Testis (tissue), 5 donors: ENCODE data around the gene BICC1. TPM values are rescaled to one million over a fixed set of nuclear protein-coding genes. Genes with fewer than 3 reads are reported as not detected.

Experiments
- DNase-seq: peaks from one replicate; pipeline ENCODE4 v3.0.0-alpha.2; 2019
- H3K27ac ChIP-seq, 2 donors: fragments of 200-600 bp; sonication (generic); one replicate each; pipeline ENCODE4 v1.5.1; 2019
- H3K27me3 ChIP-seq: fragments of 200-600 bp; sonication (generic); one replicate; pipeline ENCODE4 v1.5.1; 2019
- H3K36me3 ChIP-seq: fragments of 200-600 bp; sonication (generic); one replicate; pipeline ENCODE4 v1.5.1; 2017; ENCODE audit warnings: low read depth; ENCODE audit errors: missing control alignments
- H3K4me1 ChIP-seq: fragments of 200-600 bp; sonication (generic); one replicate; pipeline ENCODE4 v1.5.1; 2019
- H3K4me3 ChIP-seq, 2 donors: fragments of 200-600 bp; sonication (generic); one replicate each; pipeline ENCODE4 v1.5.1; 2017 to 2019
- H3K9me3 ChIP-seq: fragments of 200-600 bp; sonication (generic); one replicate; pipeline ENCODE4 v1.5.1; 2017
- CTCF ChIP-seq, 3 experiments: fragments of 450-650 bp in 2 of 3; fragments of 200-600 bp in 1 of 3; sonication (generic) in 1 of 3; IDR thresholded peaks; one replicate each; pipeline ENCODE4 v1.5.1; 2016 to 2019; ENCODE audit warnings: antibody characterized with exemption in 3 of 3, mild to moderate bottlenecking in 2 of 3, moderate library complexity in 1 of 3
- POLR2A ChIP-seq: fragments of 450-650 bp; IDR thresholded peaks from one replicate; pipeline ENCODE4 v1.6.1; 2017; ENCODE audit warnings: antibody characterized with exemption, mild to moderate bottlenecking, moderate library complexity
- WGBS, 2 donors: methylation state at CpG; one replicate each; pipeline ENCODE4 v1.1.5; 2018; 5-methylcytosine and 5-hydroxymethylcytosine counted together
- intact Hi-C: fragments of 100-400 bp; cut with DNase I; formaldehyde crosslinking; loops from one replicate; pipeline ENCODE4 v1.15.1; 2023; ENCODE audit warnings: low total_unique reads
- long read RNA-seq, 2 donors: transcript quantifications; one replicate each; lab custom pipeline, GENCODE V29; 2026
- polyA plus RNA-seq: library from polyadenylated mRNA; stranded (reverse); fragments of 350-450 nt; fragmentation: Illumina TruSeq; extraction: RNeasy Lipid Tissue Mini Kit (QIAGEN cat#74804); gene quantifications from one replicate; pipeline ENCODE4 v1.2.3, GENCODE V29; 2014; ENCODE audit warnings: low read depth, low replicate concordance; ENCODE audit not compliant: insufficient read depth
- total RNA-seq, 2 donors: library from RNA; depleted of rRNA; stranded (reverse); fragments of >200 nt; gene quantifications; one replicate each; pipeline ENCODE4 v1.2.3, GENCODE V29; 2016

Gene BICC1
- total RNA-seq: 10 to 100 TPM in 1 of 2 donors, 1 to 10 TPM in 1; 10.0 to 14.1 TPM
- polyA plus RNA-seq: 8.7 TPM
- long read RNA-seq, donor 1, full-length matches to known transcripts: 1 of 24 reads
- long read RNA-seq, donor 1, partial matches to known transcripts: 23 of 24 reads
- long read RNA-seq, donor 1, other reads (novel, unspliced or antisense): 0 of 24 reads
- long read RNA-seq, donor 2: 0 reads

- peaks cover 6% of the 10 kb centered on the region for H3K4me1 ChIP-seq
- DNase-seq: peak; percentile 72
- H3K27me3 ChIP-seq: no peaks in the 10 kb centered on the region
- WGBS, 2 donors: 0 to 1% methylated on average over 4 to 59 of the region's 82 CpGs
- peak within 1 kb of the TSS; percentile 75 to 81 for H3K27ac ChIP-seq
- no peaks in the 10 kb centered on the region for H3K9me3 ChIP-seq
- TF ChIP-seq POLR2A (no peak), CTCF (IDR thresholded peaks at IDR 0.05) (no peak)
- H3K36me3 ChIP-seq: no peaks in the 10 kb centered on the region
- intact Hi-C loops: no loop called here
- peak within 1 kb of the TSS; percentile 60 to 82 for H3K4me3 ChIP-seq
These were observed at the start of gene BICC1 for GRCh38 chr10:58512491-58513187. BICC1 (plus strand) TSS chr10:58512872; CDS start chr10:58513144, 272 bp downstream.

- H3K4me3 ChIP-seq: no peak overlapping the region
- no peaks in the 10 kb centered on the region for H3K4me1 ChIP-seq
- no peaks in the 10 kb centered on the region for H3K9me3 ChIP-seq
- intact Hi-C loops: no loop called here
- WGBS, 2 donors: 89 to 93% methylated on average over 2 of the region's 2 CpGs
- DNase-seq: no peak
- TF ChIP-seq CTCF (IDR thresholded peaks at IDR 0.05): no peak
- no peak for TF ChIP-seq POLR2A
- no peaks in the 10 kb centered on the region for H3K36me3 ChIP-seq
- H3K27ac ChIP-seq: no peak overlapping the region
- H3K27me3 ChIP-seq: no peaks in the 10 kb centered on the region
These were observed 47.7 kb upstream of the BICC1 start for GRCh38 chr10:58464956-58465355.

DNA sequence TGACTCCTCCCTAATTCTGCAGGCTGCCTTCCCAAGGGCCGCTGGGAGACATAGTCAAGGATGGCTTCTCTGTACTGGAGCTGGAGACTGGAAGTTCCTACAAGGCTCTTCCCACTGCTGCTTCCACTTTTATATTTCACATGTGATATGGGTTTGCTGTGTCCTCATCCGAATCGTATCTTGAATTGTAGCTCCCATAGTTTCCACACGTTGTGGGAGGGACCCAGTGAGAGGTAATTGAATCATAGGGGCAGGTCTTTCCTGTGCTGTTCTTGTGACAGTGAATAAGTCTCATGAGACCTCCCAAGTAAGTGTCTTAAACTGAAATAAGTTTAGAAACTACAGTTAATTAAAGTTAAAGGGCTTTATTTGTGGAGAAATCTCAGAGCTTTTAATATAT lies 47.0 kb upstream of the BICC1 start:
- TF ChIP-seq POLR2A: no peak
- no peak for TF ChIP-seq CTCF (IDR thresholded peaks at IDR 0.05)
- WGBS, 2 donors: 39 to 78% methylated on average over 3 to 4 of the region's 4 CpGs
- no peak overlapping the region for H3K4me3 ChIP-seq
- no peaks in the 10 kb centered on the region for H3K4me1 ChIP-seq
- intact Hi-C loops: no loop called here
- no peak overlapping the region for H3K27ac ChIP-seq
- H3K36me3 ChIP-seq: no peaks in the 10 kb centered on the region
- no peaks in the 10 kb centered on the region for H3K27me3 ChIP-seq
- no peak for DNase-seq
- H3K9me3 ChIP-seq: no peaks in the 10 kb centered on the region

GRCh38 chr10:58467931-58468635 lies 44.6 kb upstream of the BICC1 start:
- Histone ChIP-seq H3K9me3 (no peaks in the 10 kb centered on the region), H3K27me3 (no peaks in the 10 kb centered on the region), H3K4me1 (no peaks in the 10 kb centered on the region), H3K36me3 (no peaks in the 10 kb centered on the region), H3K27ac (no peak overlapping the region), H3K4me3 (no peak overlapping the region)
- TF ChIP-seq POLR2A (no peak), CTCF (IDR thresholded peaks at IDR 0.05) (no peak)
- intact Hi-C loops: no loop called here
- no peak for DNase-seq
- 70 to 73% methylated on average over 2 of the region's 2 CpGs for WGBS, 2 donors
